Activated CD8-positive, alpha-beta memory T cell treated with anti-CD3 and anti-CD28 coated beads, Interleukin-2, amount 10 ng/mL, durations not matched to agents 7 days and 5 days (primary cell): ENCODE results near the gene PCDH9. TPM values are rescaled to one million over a fixed set of nuclear protein-coding genes. Genes with fewer than 3 reads are reported as not detected.

Experiments
- ATAC-seq: fragments of 150-1000 bp; cut with Tn5 transposase; one replicate; pipeline ENCODE4 v1.10.0; 2021; ENCODE audit warnings: moderate library complexity
- CTCF ChIA-PET: fragments of 350-600 bp; sonication (Branson Sonifier 250); formaldehyde crosslinking; loops from one replicate; lab custom pipeline; 2021; ENCODE audit warnings: antibody characterized with exemption; lab: Charles Lee
- DNase-seq: peaks from one replicate; pipeline ENCODE4 v3.0.0-alpha.2; 2020
- H3K27ac Mint-ChIP-seq: one replicate; pipeline ENCODE4 v1.8.0; 2021; ENCODE audit warnings: mild to moderate bottlenecking, mixed read lengths
- H3K27me3 Mint-ChIP-seq: one replicate; pipeline ENCODE4 v1.8.0; 2021; ENCODE audit warnings: mixed read lengths
- H3K36me3 Mint-ChIP-seq: one replicate; pipeline ENCODE4 v1.8.0; 2021; ENCODE audit warnings: mild to moderate bottlenecking, mixed read lengths
- H3K4me1 Mint-ChIP-seq: one replicate; pipeline ENCODE4 v1.8.0; 2021; ENCODE audit warnings: mixed read lengths
- H3K4me3 Mint-ChIP-seq: one replicate; pipeline ENCODE4 v1.8.0; 2021; ENCODE audit warnings: mild to moderate bottlenecking, moderate library complexity, mixed read lengths
- H3K9me3 Mint-ChIP-seq: one replicate; pipeline ENCODE4 v1.8.0; 2022; ENCODE audit warnings: low read depth, mixed read lengths
- total RNA-seq, 2 experiments: library from RNA; stranded (reverse); gene quantifications; one replicate each; pipeline ENCODE4 v1.2.3, GENCODE V29; 2021

PCDH9 gene
- total RNA-seq, 2 experiments from 2014 or later = 0.14 to 0.15 TPM

GRCh38 chr13:66506051-66506777, 723.9 kb downstream of the PCDH9 start:
- Mint-ChIP-seq H3K9me3 (peaks cover 11% of the 10 kb centered on the region), H3K4me3 (no peak overlapping the region), H3K27ac (no peak overlapping the region), H3K4me1 (no peaks in the 10 kb centered on the region), H3K27me3 (no peaks in the 10 kb centered on the region), H3K36me3 (no peaks in the 10 kb centered on the region)
- DNase-seq (no peak), ATAC-seq (no peak)
- CTCF ChIA-PET = no interaction called here

GRCh38 chr13:66503890-66504289, 726.2 kb downstream of the PCDH9 start:
- ATAC-seq (no peak), DNase-seq (no peak)
- Mint-ChIP-seq H3K9me3 (peaks cover 9% of the 10 kb centered on the region), H3K4me1 (no peaks in the 10 kb centered on the region), H3K36me3 (no peaks in the 10 kb centered on the region), H3K27ac (no peak overlapping the region), H3K4me3 (no peak overlapping the region), H3K27me3 (no peaks in the 10 kb centered on the region)
- CTCF ChIA-PET = no interaction called here

- H3K9me3 Mint-ChIP-seq = peaks cover 9% of the 10 kb centered on the region
- no peak overlapping the region for H3K4me3 Mint-ChIP-seq
- CTCF ChIA-PET = no interaction called here
- DNase-seq = no peak
- no peaks in the 10 kb centered on the region for H3K27me3 Mint-ChIP-seq
- H3K36me3 Mint-ChIP-seq = no peaks in the 10 kb centered on the region
- no peak for ATAC-seq
- H3K4me1 Mint-ChIP-seq = no peaks in the 10 kb centered on the region
- no peak overlapping the region for H3K27ac Mint-ChIP-seq
Observed at GRCh38 chr13:66501181-66501580, 729.0 kb downstream of the PCDH9 start.

- CTCF ChIA-PET = no interaction called here
- no peak overlapping the region for H3K27ac Mint-ChIP-seq
- no peaks in the 10 kb centered on the region for H3K4me1 Mint-ChIP-seq
- H3K9me3 Mint-ChIP-seq = peaks cover 5% of the 10 kb centered on the region
- no peak for ATAC-seq
- DNase-seq = no peak
- H3K4me3 Mint-ChIP-seq = no peak overlapping the region
- H3K36me3 Mint-ChIP-seq = no peaks in the 10 kb centered on the region
- H3K27me3 Mint-ChIP-seq = no peaks in the 10 kb centered on the region
Observed at GRCh38 chr13:66492479-66492878, 737.7 kb downstream of the PCDH9 start.

- no peaks in the 10 kb centered on the region for H3K36me3 Mint-ChIP-seq
- CTCF ChIA-PET = no interaction called here
- no peaks in the 10 kb centered on the region for H3K27me3 Mint-ChIP-seq
- ATAC-seq (no peak), DNase-seq (no peak)
- no peaks in the 10 kb centered on the region for H3K4me1 Mint-ChIP-seq
- H3K9me3 Mint-ChIP-seq = peaks cover 4% of the 10 kb centered on the region
- H3K4me3 Mint-ChIP-seq = no peak overlapping the region
- no peak overlapping the region for H3K27ac Mint-ChIP-seq
Observed at GRCh38 chr13:66491251-66491650, 738.9 kb downstream of the PCDH9 start.

- Mint-ChIP-seq H3K9me3 (no peaks in the 10 kb centered on the region), H3K36me3 (no peaks in the 10 kb centered on the region), H3K4me3 (no peak overlapping the region), H3K27me3 (no peaks in the 10 kb centered on the region), H3K4me1 (no peaks in the 10 kb centered on the region), H3K27ac (no peak overlapping the region)
- DNase-seq = no peak
- no peak for ATAC-seq
- CTCF ChIA-PET = no interaction called here
Observed at GRCh38 chr13:66489586-66489985, 740.5 kb downstream of the PCDH9 start.

GRCh38 chr13:66489172-66489571, 741.0 kb downstream of the PCDH9 start:
- DNase-seq (no peak), ATAC-seq (no peak)
- H3K9me3 Mint-ChIP-seq = peaks cover 1% of the 10 kb centered on the region
- no peak overlapping the region for H3K27ac Mint-ChIP-seq
- no peaks in the 10 kb centered on the region for H3K36me3 Mint-ChIP-seq
- CTCF ChIA-PET = no interaction called here
- no peak overlapping the region for H3K4me3 Mint-ChIP-seq
- no peaks in the 10 kb centered on the region for H3K27me3 Mint-ChIP-seq
- H3K4me1 Mint-ChIP-seq = no peaks in the 10 kb centered on the region

- Mint-ChIP-seq H3K36me3 (no peaks in the 10 kb centered on the region), H3K9me3 (peaks cover 4% of the 10 kb centered on the region), H3K27ac (no peak overlapping the region), H3K4me1 (no peaks in the 10 kb centered on the region), H3K4me3 (no peak overlapping the region), H3K27me3 (no peaks in the 10 kb centered on the region)
- ATAC-seq (no peak), DNase-seq (no peak)
- CTCF ChIA-PET = no interaction called here
Observed at GRCh38 chr13:66483712-66484111, 746.4 kb downstream of the PCDH9 start.

GRCh38 chr13:66482836-66483235, 747.3 kb downstream of the PCDH9 start:
- CTCF ChIA-PET = no interaction called here
- peaks cover 4% of the 10 kb centered on the region for H3K9me3 Mint-ChIP-seq
- no peaks in the 10 kb centered on the region for H3K4me1 Mint-ChIP-seq
- H3K27ac Mint-ChIP-seq = no peak overlapping the region
- no peaks in the 10 kb centered on the region for H3K27me3 Mint-ChIP-seq
- H3K36me3 Mint-ChIP-seq = no peaks in the 10 kb centered on the region
- H3K4me3 Mint-ChIP-seq = no peak overlapping the region
- DNase-seq = no peak
- ATAC-seq = no peak

- H3K4me1 Mint-ChIP-seq = no peaks in the 10 kb centered on the region
- H3K27me3 Mint-ChIP-seq = no peaks in the 10 kb centered on the region
- ATAC-seq = no peak
- H3K36me3 Mint-ChIP-seq = no peaks in the 10 kb centered on the region
- no peak for DNase-seq
- H3K9me3 Mint-ChIP-seq = peaks cover 2% of the 10 kb centered on the region
- CTCF ChIA-PET = no interaction called here
- H3K4me3 Mint-ChIP-seq = no peak overlapping the region
- no peak overlapping the region for H3K27ac Mint-ChIP-seq
Observed at GRCh38 chr13:66477816-66478215, 752.3 kb downstream of the PCDH9 start.

- Mint-ChIP-seq H3K36me3 (no peaks in the 10 kb centered on the region), H3K9me3 (no peaks in the 10 kb centered on the region), H3K27ac (no peak overlapping the region), H3K4me1 (no peaks in the 10 kb centered on the region), H3K27me3 (no peaks in the 10 kb centered on the region), H3K4me3 (no peak overlapping the region)
- DNase-seq (no peak), ATAC-seq (no peak)
- CTCF ChIA-PET = no interaction called here
Observed at GRCh38 chr13:66475061-66475460, 755.1 kb downstream of the PCDH9 start.

GRCh38 chr13:66469745-66470144, 760.4 kb downstream of the PCDH9 start:
- no peak for ATAC-seq
- no peak overlapping the region for H3K27ac Mint-ChIP-seq

GRCh38 chr13:66468656-66469055, 761.5 kb downstream of the PCDH9 start:
- no peaks in the 10 kb centered on the region for H3K27me3 Mint-ChIP-seq
- ATAC-seq (no peak), DNase-seq (no peak)
- peaks cover 3% of the 10 kb centered on the region for H3K9me3 Mint-ChIP-seq
- no peaks in the 10 kb centered on the region for H3K4me1 Mint-ChIP-seq
- H3K4me3 Mint-ChIP-seq = no peak overlapping the region
- CTCF ChIA-PET = no interaction called here
- no peak overlapping the region for H3K27ac Mint-ChIP-seq
- H3K36me3 Mint-ChIP-seq = no peaks in the 10 kb centered on the region

More at GRCh38 chr13:66469745-66470144, 760.4 kb downstream of the PCDH9 start:
- Mint-ChIP-seq H3K4me3 (no peak overlapping the region), H3K4me1 (no peaks in the 10 kb centered on the region), H3K36me3 (no peaks in the 10 kb centered on the region), H3K9me3 (peaks cover 3% of the 10 kb centered on the region), H3K27me3 (no peaks in the 10 kb centered on the region)
- CTCF ChIA-PET = no interaction called here
- DNase-seq = no peak

- no peak for DNase-seq
- Mint-ChIP-seq H3K9me3 (peaks cover 5% of the 10 kb centered on the region), H3K27me3 (no peaks in the 10 kb centered on the region), H3K36me3 (no peaks in the 10 kb centered on the region), H3K27ac (no peak overlapping the region), H3K4me3 (no peak overlapping the region), H3K4me1 (no peaks in the 10 kb centered on the region)
- no peak for ATAC-seq
- CTCF ChIA-PET = no interaction called here
Observed at GRCh38 chr13:66462187-66462586, 767.9 kb downstream of the PCDH9 start.
